Adrenal gland (tissue), 5 donors: Measurements from ENCODE around the gene CCDC57.

Source experiments
- CTCF ChIP-seq, 6 experiments: fragments of 450-650 bp in 4 of 6; fragments of 200-600 bp in 2 of 6; sonication (generic) in 1 of 6; IDR thresholded peaks; 1 replicate in 5 of 6; 2 replicates in 1 of 6; pipeline versions ENCODE4 v1.5.1 to v1.8.0; 2016 to 2021; ENCODE audit warnings: antibody characterized with exemption in 6 of 6, mild to moderate bottlenecking in 2 of 6, moderate library complexity in 1 of 6
- POLR2A ChIP-seq, 2 donors: fragments of 450-650 bp; IDR thresholded peaks; one replicate each; pipeline ENCODE4 v1.6.1; 2017; ENCODE audit warnings: antibody characterized with exemption in 2 of 2, mild to moderate bottlenecking in 2 of 2, moderate library complexity in 1 of 2
- donor health status: DM: no; HTN: no; CAD: no.

DNA sequence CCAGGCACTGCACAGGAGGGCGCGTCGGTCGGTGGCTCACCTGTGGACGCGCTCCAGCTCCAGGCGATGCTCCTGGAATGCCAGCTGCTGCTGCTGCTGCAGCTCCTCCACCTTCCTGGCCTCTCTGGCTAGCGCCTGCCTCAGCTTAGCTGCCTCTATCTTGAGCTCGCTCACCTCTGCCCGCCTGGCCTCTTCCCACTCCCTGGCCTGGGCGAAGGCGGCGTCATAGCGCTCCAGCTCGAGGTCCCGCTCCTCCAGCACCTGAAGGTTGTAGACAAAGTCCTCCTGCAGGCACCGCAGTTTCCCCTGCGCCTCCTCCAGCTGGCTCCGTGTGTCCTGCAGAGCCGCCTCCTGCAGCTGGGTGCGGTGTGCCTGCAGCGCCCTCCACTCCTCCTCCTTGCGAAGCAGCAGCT, 11.1 kb downstream of the CCDC57 start:
- TF ChIP-seq CTCF (IDR thresholded peaks at IDR 0.05), result no peak
- TF ChIP-seq POLR2A (IDR thresholded peaks at IDR 0.05), result no peak
